ENCODE data around the gene ZBP1.

Gene ZBP1

DNA sequence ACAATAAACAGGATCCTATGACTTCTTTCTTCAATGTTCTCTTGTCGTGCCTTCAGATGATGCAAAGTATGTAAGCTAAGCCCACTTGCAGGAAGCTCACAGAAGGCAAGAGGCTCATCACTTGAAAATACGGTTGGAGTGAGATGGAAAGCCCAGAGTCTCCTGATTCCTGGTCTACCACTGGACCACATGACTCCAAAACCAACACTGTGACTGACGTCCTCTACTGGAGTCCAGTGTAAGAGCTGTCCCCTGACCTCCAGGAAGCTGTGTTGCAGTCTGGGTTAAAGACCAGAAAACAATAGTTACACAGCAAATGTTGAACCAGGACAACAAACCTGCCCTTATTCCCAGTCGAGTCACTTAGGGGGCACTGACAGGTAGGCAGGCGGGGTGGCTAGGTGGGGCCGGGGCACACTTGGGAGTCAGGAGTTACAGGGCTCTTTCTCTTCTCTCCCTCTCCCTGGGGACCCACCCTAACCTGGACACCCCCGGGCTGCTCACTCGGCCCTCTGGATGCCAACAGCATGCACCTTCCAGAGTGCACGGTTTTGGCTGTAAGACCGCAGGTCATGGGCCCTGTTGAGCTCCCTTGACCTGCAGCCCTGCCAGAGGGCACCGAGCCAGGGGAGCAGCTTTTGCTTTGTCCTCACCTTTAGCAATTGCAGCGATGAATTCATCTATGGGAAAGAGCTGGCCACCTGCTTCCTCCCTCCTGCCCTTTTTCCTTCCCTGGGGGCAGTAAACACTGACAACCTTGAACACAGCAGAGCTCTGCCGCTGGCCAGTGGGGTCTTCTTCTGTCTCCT lies 51.9 kb downstream of the ZBP1 start:
- no peak for DNase-seq

DNA sequence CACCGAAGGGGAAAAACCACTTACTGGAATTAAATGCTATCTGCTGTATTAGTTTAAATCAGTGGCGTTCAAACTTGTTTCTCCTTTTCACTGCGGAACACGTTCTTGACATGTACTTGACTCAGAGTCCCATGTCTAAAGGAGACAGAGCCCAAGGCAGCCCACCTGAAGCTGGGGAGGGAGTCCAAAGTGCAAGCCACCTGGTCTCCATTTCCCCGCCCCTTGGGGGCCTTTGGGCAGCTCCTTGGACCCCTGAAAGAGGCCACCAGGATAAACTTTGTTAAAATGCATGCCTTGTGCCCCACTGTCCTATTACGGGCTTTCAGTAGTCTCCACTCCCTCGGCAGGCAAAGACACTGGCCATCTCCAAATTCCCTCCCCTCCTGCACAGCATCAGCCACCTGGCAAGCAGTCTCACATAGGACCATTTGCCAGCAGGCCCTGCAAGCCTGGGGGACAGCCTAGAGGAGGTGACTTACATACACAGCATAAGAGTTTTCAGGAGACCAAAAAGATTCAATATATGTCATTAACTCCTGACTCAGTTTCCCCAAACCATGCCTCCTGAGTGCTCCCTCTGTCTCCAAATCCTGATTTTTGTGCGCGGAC lies 52.7 kb downstream of the ZBP1 start:
- DNase-seq: no peak

DNA sequence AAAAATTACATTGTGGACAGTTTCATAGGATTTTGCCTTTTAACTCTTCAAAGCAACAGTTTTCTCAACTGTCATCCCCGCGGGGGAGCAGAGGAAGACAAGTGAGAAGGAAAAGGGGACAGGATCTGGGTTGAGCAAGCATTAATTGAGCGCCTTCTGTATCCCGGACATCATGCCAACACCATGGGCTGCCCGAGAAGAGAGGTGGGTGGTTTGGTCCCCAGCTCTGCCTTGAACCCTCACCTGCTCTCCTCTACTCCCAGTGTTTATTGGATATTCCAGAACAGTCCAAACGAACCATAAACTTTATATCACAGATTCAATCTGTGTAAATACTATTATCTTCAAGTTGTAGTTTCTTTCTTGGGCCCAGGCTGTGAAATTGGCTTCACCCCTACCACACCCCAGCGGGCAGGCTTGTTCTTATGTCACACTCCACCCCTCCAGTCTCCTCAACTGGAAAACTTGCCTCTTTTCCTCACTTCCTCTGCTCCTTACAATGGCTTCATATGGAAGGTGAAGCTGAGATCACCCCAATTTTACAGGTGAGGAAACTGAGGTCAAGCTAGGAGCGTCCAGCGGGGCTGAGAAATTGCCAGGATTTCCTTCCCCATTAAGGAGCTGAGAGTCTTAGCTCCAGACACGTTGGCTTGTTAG lies 53.3 kb downstream of the ZBP1 start:
- no peak for DNase-seq

DNA sequence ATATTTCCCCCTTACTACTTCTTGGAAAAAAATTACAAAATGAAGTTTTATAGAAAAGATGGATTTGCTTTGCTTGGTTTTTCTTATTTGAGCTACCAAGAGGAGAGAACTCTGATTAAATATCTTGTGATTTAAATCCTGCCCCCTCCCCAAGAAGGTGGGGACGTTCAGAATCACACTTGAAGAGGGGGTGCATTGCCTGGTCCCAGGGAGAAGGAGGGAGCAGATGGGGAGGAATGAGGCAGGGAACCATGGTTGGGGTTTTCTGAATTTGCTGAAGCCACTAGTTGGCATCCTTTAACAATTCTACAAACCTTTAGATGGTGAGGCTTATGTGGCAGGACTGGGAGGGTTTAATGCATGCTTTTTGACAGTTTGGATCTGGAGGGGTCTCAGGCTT lies 53.8 kb downstream of the ZBP1 start:
- no peak for DNase-seq

DNA sequence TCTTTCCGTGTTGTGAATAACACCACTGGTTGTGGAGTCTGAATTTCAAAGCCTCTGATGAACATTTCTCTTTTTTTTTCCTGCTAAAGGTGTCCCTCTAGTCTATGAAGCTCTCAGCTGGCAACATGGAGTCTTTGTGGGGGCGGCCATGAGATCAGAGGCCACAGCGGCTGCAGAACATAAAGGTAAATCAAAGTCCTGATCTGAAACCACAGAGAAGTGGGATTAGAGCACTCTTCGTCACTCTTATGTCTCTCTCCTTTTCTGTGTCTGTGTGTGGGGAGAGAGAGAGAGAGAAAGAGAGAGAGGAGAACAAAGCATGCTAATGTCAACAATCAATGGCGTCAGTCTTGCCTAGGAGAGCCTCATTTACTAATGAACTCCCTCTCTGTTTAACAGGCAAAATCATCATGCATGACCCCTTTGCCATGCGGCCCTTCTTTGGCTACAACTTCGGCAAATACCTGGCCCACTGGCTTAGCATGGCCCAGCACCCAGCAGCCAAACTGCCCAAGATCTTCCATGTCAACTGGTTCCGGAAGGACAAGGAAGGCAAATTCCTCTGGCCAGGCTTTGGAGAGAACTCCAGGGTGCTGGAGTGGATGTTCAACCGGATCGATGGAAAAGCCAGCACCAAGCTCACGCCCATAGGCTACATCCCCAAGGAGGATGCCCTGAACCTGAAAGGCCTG lies 55.1 kb downstream of the ZBP1 start:
- DNase-seq: no peak

DNA sequence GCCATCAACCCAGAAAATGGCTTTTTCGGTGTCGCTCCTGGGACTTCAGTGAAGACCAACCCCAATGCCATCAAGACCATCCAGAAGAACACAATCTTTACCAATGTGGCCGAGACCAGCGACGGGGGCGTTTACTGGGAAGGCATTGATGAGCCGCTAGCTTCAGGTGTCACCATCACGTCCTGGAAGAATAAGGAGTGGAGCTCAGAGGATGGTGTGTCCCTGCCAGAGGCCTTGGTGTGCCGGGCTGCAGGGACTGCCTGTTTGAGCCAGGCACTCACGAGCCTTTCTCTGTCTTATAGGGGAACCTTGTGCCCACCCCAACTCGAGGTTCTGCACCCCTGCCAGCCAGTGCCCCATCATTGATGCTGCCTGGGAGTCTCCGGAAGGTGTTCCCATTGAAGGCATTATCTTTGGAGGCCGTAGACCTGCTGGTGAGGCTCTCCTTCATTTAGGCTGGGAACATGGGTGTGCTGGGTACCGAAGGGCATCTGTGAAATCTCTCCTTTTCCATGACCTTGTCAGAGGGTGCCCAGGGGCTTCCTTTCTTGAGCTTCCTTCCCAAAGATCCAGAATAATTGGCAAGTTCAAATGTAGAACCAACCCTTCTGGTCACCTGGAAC lies 55.9 kb downstream of the ZBP1 start:
- no peak for DNase-seq

DNA sequence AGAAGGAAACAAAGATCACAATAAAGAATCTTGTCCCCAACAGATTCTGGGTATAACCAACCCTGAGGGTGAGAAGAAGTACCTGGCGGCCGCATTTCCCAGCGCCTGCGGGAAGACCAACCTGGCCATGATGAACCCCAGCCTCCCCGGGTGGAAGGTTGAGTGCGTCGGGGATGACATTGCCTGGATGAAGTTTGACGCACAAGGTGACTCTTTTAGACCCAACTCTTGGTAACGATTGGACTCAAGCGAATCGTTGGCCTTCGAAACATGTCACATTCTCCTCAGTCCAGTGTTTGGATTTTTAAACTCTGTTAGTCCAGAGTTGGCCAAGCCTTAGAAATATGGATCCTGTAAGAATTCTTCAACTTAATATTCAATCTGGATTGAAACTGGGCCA lies 56.7 kb downstream of the ZBP1 start:
- no peak for DNase-seq

DNA sequence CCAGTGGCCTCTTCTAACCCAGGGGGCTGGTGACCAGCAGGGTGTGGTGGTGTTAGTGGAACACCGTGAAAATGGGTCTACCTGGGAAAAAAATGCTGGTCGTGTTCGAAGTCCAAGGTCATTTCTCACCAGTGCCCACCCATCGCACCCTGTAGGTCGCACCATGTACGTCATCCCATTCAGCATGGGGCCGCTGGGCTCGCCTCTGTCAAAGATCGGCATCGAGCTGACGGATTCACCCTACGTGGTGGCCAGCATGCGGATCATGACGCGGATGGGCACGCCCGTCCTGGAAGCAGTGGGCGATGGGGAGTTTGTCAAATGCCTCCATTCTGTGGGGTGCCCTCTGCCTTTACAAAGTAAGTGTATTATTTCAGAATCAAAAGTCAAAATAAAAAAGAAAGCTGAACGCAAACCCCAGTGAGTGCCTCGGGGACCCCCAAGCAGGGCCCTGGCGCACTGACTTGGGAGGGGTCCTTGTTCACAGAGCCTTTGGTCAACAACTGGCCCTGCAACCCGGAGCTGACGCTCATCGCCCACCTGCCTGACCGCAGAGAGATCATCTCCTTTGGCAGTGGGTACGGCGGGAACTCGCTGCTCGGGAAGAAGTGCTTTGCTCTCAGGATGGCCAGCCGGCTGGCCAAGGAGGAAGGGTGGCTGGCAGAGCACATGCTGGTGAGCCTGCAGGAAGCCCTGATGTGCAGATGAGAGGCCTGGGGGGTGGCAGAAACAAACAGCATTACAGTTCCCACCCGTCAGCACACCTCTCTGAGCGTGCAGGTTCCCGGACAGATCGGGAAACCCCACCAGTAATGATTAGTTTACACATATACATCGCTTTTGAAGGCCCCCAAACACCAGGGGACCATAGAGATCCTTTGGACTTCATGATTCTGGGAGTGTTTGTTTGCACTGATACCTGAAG lies 57.4 kb downstream of the ZBP1 start:
- DNase-seq: no peak

DNA sequence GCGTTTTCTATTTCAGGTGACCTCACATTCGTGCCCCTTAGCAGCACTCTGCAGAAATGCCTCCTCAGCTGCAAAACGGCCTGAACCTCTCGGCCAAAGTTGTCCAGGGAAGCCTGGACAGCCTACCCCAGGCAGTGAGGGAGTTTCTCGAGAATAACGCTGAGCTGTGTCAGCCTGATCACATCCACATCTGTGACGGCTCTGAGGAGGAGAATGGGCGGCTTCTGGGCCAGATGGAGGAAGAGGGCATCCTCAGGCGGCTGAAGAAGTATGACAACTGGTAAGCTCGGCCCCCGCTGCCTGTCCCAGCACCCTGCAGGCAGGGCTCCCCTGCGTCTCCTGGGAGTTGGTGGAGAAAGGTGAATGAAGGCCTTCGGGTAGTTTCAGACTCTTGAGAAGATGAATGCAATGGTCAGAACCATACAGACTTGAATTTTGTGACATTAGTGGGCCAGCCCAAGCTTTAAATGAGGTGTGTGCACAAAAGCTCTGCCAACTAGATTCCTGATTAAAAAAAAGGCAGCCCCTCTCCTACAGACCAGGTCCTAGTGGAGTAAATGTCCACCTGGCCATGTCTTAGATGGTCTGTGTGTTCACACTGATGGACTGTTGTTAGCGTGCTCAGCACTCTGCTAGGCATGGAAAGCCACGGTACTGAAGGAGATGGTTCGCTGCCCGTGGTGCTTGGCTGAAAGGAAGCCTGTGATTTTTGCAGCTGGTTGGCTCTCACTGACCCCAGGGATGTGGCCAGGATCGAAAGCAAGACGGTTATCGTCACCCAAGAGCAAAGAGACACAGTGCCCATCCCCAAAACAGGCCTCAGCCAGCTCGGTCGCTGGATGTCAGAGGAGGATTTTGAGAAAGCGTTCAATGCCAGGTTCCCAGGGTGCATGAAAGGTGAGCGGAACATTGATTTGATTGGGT lies 58.6 kb downstream of the ZBP1 start:
- no peak for DNase-seq

DNA sequence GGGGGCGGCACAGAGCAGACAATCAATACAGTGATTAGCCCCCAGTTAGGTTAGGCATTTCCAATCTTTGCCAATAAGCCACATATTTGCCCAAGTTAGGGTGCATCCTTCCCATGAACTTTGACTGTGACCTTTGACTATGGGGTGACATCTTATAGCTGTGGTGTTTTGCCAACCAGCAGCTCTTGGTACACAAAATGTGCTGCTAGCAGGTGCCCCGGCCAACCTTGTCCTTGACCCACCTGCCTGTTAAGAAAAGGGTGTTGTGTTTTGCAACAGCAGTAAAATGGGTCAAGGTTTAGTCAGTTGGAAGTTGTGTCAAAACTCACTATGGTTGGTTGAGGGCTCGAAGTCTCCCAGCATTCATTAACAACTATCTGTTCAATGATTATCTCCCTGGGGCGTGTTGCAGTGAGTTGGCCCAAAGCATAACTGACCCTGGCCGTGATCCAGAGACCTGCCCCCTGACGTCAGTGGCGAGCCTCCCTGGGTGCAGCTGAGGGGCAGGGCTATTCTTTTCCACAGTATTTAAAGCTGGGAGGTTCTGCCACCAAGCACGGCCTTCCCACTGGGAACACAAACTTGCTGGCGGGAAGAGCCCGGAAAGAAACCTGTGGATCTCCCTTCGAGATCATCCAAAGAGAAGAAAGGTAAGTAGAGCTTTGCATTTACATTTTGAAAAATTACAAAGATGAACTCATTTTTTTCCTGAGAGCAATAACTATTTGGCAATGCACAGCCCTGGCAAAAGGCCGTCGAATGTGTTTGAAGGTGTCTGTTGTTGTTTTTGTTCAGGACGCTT lies 59.5 kb downstream of the ZBP1 start, which contains the start of gene PCK1:
Gene PCK1, plus strand, starts transcription at position 557 of the 802 bp plus-strand sequence. CDS start 302 bp downstream, outside the sequence.
- DNase-seq: peak; percentile 18

DNA sequence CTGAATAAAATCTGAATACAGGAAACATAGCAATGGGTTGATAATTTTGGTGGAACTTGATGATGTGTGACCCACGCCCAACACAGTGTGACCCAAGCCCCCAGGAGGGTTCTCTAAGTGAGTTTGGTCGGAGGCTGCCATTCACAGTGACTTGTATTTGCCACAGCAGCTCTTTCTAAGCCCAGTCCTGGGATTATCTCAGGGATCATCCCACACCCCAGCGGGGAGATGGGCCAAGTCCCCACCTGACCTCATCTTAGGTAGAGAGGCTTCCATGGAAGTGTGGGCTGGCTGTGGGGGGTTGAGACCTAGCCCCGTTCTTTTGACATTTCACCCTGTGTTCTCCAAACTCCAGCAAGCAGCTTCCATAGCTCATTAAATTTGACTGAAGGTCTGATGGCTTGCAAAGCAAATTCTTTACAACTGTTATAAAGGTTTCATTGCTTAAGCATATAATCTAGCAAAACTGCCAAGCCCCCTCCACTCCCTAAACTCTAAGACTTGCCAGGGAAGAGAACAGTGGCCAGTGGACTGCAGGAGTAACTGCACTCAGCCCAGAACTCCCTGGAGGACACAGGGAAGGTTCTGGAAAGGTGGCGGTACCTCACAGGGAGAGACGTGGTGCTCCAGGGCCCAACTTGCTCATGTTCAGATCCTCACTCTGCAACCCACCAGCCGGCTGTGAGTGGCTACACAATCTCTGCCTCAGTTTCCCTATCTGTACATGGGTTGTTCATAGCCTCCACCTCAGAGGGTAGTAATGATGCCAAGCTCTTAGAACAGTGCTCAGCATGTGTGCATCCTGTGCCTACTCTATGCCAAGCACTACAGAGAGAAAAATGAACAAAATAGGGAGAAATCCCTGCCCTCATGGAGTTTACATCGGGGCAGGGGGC lies 60.3 kb downstream of the ZBP1 start:
- DNase-seq: no peak

DNA sequence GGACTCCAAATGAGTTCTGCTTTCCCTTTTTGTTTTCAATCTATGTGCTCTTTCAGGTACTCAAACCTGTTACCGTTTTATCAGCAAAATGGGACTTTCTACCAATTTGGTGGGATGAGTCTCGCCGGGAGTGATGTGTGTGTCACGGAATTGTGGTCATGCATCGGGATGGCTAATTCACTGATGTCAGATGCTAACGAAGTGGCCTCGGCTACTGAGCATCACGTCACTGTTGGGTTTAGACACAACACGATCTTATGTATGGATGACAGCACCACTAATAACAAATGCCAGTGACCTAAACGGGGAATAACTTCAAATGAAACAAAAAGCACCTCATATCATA lies 61.0 kb downstream of the ZBP1 start:
- no peak for DNase-seq

DNA sequence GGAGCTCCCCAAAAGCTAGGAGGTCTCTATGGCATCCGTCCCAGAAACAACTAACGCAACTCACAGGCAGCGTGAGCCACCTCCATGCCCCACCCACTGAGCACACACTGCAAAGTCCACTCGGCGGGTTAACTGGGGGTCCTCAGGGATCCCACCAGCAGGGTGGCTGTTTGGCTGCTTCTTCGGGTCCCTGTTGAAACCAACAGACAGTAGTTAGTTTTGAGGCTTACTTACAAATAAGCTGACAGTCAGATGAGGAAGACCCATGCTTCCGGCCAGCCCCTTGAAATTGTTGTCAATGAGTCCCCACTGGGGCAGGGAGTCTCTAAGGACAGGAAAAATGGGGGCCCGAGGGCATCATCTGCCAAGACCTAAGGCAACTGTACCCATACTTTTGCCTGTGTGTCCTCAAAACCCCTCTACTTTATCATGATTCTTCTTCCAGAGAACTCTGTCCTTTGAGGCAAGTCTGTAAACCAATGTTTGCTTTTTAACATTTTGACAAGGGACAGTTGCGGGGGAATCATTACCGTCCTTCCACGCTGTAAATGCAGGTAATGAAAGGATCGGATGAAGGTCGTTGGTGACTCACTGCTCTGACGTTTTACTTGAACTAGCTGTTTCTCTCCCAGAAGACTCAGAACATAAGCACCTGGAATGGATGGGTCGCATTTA lies 61.5 kb downstream of the ZBP1 start:
- DNase-seq: no peak

DNA sequence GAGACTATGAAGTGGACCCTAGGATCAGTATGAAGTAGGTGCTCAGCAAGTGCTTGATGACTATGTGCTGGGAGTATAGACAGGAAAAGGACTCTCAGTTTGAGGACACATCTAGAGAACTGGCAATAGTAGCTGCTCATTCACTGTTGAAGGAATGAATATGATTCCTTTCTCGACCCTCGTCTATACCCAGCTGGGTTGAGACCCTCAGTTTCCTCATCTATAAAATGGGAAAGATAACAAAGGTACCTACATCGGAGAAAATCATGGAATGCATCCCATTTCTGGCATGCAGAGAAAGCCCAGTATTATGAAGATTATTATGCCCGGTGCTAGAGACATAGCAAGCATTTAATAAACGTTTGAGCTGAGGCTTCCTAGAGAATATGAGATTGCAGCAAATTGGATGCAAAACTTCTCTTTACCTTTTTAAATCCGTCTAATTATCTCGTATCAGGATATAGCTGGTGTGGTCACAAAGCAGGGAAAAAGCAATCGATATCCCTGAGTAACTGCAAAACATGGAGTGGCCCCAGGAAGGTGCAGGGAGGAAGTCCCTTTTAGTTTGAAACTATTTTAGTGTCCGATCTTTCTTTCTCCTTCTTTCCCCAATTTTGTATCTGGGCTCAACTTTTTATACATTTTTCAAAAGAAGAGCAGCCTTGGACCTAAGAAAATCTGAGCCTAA lies 62.2 kb downstream of the ZBP1 start:
- DNase-seq: no peak

DNA sequence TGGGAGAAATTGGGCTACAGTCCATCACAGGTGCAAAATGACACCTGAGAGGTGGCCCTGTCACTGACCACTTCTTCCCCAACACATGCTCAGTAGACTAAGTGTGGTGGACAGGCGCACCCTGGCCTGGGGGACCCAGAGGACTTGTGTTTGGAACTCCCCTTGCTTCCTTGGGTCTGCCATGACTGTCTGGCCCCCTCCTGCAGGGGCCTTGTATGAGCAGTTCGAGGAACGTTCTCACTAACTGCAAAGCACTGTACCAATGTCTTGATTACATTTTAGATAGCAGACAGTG lies 63.3 kb downstream of the ZBP1 start:
- DNase-seq: no peak

DNA sequence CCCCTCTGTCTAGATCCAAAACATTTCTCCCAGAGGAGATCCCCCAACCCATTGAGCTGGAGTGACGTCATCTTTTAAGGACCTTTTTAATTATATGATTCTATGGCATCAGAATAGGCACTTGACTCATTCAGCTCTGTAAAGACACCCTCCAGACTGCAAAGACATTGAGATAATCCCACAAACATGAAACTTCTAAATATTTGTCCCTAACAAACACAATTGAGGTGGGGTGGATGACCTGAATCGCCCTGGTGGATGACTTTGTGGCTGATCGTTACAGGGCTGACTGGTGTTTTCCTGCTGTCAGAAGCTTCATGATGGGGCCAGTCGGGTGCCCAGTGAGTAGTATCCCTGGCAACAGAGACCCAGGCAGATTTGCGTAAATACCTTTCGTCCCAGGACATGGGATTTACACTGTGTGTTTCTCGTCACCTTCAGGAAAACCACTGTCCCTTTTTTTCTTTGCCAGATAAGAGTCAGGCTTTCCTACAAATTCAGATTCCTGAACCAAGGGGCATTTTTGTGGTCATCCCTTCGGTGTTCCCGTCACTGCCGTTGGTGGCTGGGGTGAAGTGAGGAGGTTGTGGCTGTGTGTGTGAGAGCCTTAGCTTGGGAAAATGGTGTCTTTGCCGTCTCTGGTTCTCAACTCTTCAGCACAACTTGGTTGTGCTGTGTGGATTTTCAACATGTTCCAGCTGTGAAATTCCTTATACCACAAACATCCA lies 64.6 kb downstream of the ZBP1 start:
- no peak for DNase-seq

Data from NCI-H2029 treated with DMSO at 0.1 percent for 48 hours (cell line).